HuH-7 (cell line): ENCODE data around the gene PARP3.

Source experiments
- DNase-seq: peaks from one replicate; pipeline ENCODE4 v3.0.0; 2011; ENCODE audit warnings: low spot score

The PARP3 gene

GRCh38 chr3:51934139-51934850 lies 7.9 kb upstream of the PARP3 start:
- DNase-seq, result no peak

GRCh38 chr3:51934991-51935885 lies 6.9 kb upstream of the PARP3 start:
- no peak for DNase-seq

GRCh38 chr3:51935886-51936755 lies 6.0 kb upstream of the PARP3 start:
- no peak for DNase-seq

- DNase-seq, result no peak
These were observed 5.1 kb upstream of the PARP3 start for GRCh38 chr3:51937014-51937413.

- DNase-seq, result no peak
These were observed 4.3 kb upstream of the PARP3 start for GRCh38 chr3:51937611-51938450.

- no peak for DNase-seq
These were observed 3.3 kb upstream of the PARP3 start for GRCh38 chr3:51938780-51939425.

GRCh38 chr3:51940648-51941462 lies 1.3 kb upstream of the PARP3 start:
- no peak for DNase-seq

- peak; percentile 43 for DNase-seq
These were observed 733 bp upstream of the PARP3 start for GRCh38 chr3:51941463-51941797.

GRCh38 chr3:51942603-51943450 lies 664 bp downstream of the PARP3 start:
- DNase-seq, result peak; percentile 55

GRCh38 chr3:51943451-51944391 lies 1.6 kb downstream of the PARP3 start:
- no peak for DNase-seq

GRCh38 chr3:51944451-51945021 lies 2.4 kb downstream of the PARP3 start:
- no peak for DNase-seq

- no peak for DNase-seq
These were observed 3.1 kb downstream of the PARP3 start for GRCh38 chr3:51945031-51945840.

- no peak for DNase-seq
These were observed 4.0 kb downstream of the PARP3 start for GRCh38 chr3:51945926-51946705.

- no peak for DNase-seq
These were observed 4.6 kb downstream of the PARP3 start for GRCh38 chr3:51946796-51947195.

GRCh38 chr3:51947215-51947900 lies 5.2 kb downstream of the PARP3 start:
- DNase-seq, result no peak
